Measurements from ENCODE around the gene LEKR1. TPM values are rescaled to one million over a fixed set of nuclear protein-coding genes. Genes with fewer than 3 reads are reported as not detected.

LEKR1 gene
- total and polyA plus RNA-seq, 2 of the 13 experiments (the other 11 are each of a cell fraction or from before 2014, with no cell fraction given) = 0.49 to 1.5 TPM

DNA sequence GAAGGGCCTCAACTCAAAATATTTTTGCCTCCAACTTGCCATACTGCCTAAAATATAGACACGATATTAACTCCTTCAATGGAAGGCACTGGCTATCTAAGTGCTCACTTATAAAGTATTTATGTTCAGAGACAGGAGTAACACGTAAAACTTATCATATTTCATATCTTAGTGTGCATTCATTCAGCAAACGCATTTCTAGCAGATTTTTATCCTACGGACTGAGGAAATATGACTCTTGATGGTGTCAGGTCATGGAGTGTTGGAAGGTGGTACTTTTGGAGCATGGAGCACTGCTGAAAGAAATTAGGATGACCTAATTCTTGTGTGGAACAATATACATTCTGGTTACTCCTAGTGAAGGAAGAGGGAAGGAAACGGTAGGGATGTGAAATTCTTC lies 43.8 kb upstream of the LEKR1 start:
- intact Hi-C loops (cut with micrococcal nuclease; ENCODE audit: unreplicated experiment) = no loop called here
- ChIA-PET POLR2A (no interaction called here), CTCF (ENCODE audit: low intra/inter-chr PET ratio, low total read pairs) (no interaction called here)
- no peak for DNase-seq (ENCODE audit: low spot score)
- H3K36me3 ChIP-seq (replicated peaks in 1 of 2; ENCODE audit: control insufficient read depth in 1 of 2, insufficient read depth in 2 of 2, low read length in 2 of 2) = no peaks in the 10 kb centered on the region
- no peaks in the 10 kb centered on the region for H3K4me1 ChIP-seq (ENCODE audit: insufficient read depth, low read length)
- BruUV-seq (replicated peaks) = no TSS peak
- no peak overlapping the region for H3K9ac ChIP-seq (ENCODE audit: insufficient read depth, low read depth, low read length)
- in situ Hi-C loops (cut with HindIII; ENCODE audit: extremely low pct_ligation_motif_present, low pct_unique_long_range_greater_than_20kb) = no loop called here
- H3K4me3 ChIP-seq (replicated peaks in 1 of 3; ENCODE audit: insufficient read depth in 1 of 3, low read depth in 2 of 3, low read length in 3 of 3) = no peak overlapping the region
- H3K27ac ChIP-seq (ENCODE audit: extremely low read length, insufficient read depth, low read length) = no peak overlapping the region
- 25% methylated on average over 5 of the region's 5 CpGs for WGBS (ENCODE audit: low lambda C conversion rate)
- ATAC-seq = no peak
- H4K20me1 ChIP-seq (ENCODE audit: insufficient read depth, low read length) = no peaks in the 10 kb centered on the region
- H3K4me2 ChIP-seq (ENCODE audit: low read depth, low read length) = no peak overlapping the region
- no peak for FAIRE-seq
- H3K27me3 ChIP-seq (ENCODE audit: control insufficient read depth in 1 of 2, insufficient read depth in 2 of 2, low read length in 2 of 2) = no peaks in the 10 kb centered on the region
- no peaks in the 10 kb centered on the region for H3K79me2 ChIP-seq (ENCODE audit: insufficient read depth, low read length)
- H3K9me3 ChIP-seq (ENCODE audit: low read length) = no peaks in the 10 kb centered on the region
- H2AFZ ChIP-seq (ENCODE audit: low read length) = no peak overlapping the region
- TF ChIP-seq, protein P1, sequence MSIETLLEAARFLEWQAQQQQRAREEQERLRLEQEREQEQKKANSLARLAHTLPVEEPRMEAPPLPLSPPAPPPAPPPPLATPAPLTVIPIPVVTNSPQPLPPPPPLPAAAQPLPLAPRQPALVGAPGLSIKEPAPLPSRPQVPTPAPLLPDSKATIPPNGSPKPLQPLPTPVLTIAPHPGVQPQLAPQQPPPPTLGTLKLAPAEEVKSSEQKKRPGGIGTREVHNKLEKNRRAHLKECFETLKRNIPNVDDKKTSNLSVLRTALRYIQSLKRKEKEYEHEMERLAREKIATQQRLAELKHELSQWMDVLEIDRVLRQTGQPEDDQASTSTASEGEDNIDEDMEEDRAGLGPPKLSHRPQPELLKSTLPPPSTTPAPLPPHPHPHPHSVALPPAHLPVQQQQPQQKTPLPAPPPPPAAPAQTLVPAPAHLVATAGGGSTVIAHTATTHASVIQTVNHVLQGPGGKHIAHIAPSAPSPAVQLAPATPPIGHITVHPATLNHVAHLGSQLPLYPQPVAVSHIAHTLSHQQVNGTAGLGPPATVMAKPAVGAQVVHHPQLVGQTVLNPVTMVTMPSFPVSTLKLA (IDR thresholded peaks at IDR 0.05) = no peak
- no peak for TF ChIP-seq ZNF891 (CRISPR knock-in tag; IDR thresholded peaks at IDR 0.05)
- TF ChIP-seq ZSCAN25 (CRISPR knock-in tag; IDR thresholded peaks at IDR 0.05) = no peak
- no peak for TF ChIP-seq MTA1 (CRISPR knock-in tag; IDR thresholded peaks at IDR 0.05; ENCODE audit: borderline replicate concordance)
- TF ChIP-seq, protein P2, sequence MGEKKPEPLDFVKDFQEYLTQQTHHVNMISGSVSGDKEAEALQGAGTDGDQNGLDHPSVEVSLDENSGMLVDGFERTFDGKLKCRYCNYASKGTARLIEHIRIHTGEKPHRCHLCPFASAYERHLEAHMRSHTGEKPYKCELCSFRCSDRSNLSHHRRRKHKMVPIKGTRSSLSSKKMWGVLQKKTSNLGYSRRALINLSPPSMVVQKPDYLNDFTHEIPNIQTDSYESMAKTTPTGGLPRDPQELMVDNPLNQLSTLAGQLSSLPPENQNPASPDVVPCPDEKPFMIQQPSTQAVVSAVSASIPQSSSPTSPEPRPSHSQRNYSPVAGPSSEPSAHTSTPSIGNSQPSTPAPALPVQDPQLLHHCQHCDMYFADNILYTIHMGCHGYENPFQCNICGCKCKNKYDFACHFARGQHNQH (CRISPR knock-in tag; IDR thresholded peaks at IDR 0.05) = no peak
- TF ChIP-seq ATRX (CRISPR knock-in tag; IDR thresholded peaks at IDR 0.05; ENCODE audit: borderline replicate concordance) = no peak
- no peak for TF ChIP-seq POGZ (CRISPR knock-in tag; IDR thresholded peaks at IDR 0.05)
- no peak for TF ChIP-seq ZNF878 (CRISPR knock-in tag; IDR thresholded peaks at IDR 0.05)
- no peak for TF ChIP-seq NR2F6 (IDR thresholded peaks at IDR 0.05)
- no peak for TF ChIP-seq NR2F6 (CRISPR knock-in tag; IDR thresholded peaks at IDR 0.05)
- no peak for TF ChIP-seq U2AF2 (IDR thresholded peaks at IDR 0.05; ENCODE audit: low read depth, low read length)
- TF ChIP-seq FOXM1 (CRISPR knock-in tag; IDR thresholded peaks at IDR 0.05) = no peak
